A673 (cell line): ENCODE results near the gene PRAMEF15. TPM values are rescaled to one million over a fixed set of nuclear protein-coding genes. Genes with fewer than 3 reads are reported as not detected.
"Not testable (repeated sequence)": the region's sequence is repeated elsewhere in the genome, so short reads cannot be mapped to it uniquely, and the experiment has no call there.

Source experiments
- BruUV-seq: library from RNA; stranded (reverse); fragments of 400-500 nt; replicated peaks from 2 replicates; lab custom pipeline; 2021; lab: Mats Ljungman, UMichigan
- CTCF ChIA-PET: fragments of 300-600 bp; sonication (Branson Sonifier 250); formaldehyde crosslinking; loops from one replicate; lab custom pipeline; 2022; ENCODE audit warnings: antibody characterized with exemption; lab: Charles Lee
- POLR2A ChIA-PET: fragments of 300-600 bp; sonication (Branson Sonifier 250); formaldehyde crosslinking; loops from one replicate; lab custom pipeline; 2022; ENCODE audit warnings: antibody characterized with exemption; ENCODE audit not compliant: low non-redundant PET; lab: Charles Lee
- DNase-seq: peaks from one replicate; pipeline ENCODE4 v3.0.0-alpha.2; 2015; ENCODE audit warnings: low spot score
- H3K27ac ChIP-seq: fragments of 200-600 bp; sonication (generic); 2 replicates; pipeline ENCODE4 v1.5.1; 2016; ENCODE audit warnings: mixed run types, low read depth, mild to moderate bottlenecking, mixed read lengths, antibody characterized with exemption, low read length; ENCODE audit not compliant: poor library complexity, severe bottlenecking
- H3K27me3 ChIP-seq: fragments of 200-600 bp; sonication (generic); replicated peaks from 2 replicates; pipeline ENCODE4 v1.6.1; 2017; ENCODE audit warnings: mixed run types, low read depth, mild to moderate bottlenecking, mixed read lengths, antibody characterized with exemption, low read length; ENCODE audit not compliant: insufficient read depth, poor library complexity
- H3K36me3 ChIP-seq: fragments of 200-600 bp; sonication (generic); 2 replicates; pipeline ENCODE4 v1.6.1; 2016; ENCODE audit warnings: mixed run types, mild to moderate bottlenecking, mixed read lengths, antibody characterized with exemption, low read length; ENCODE audit not compliant: insufficient read depth, poor library complexity, severe bottlenecking
- H3K4me1 ChIP-seq: fragments of 200-600 bp; sonication (generic); 2 replicates; pipeline ENCODE4 v1.6.1; 2017; ENCODE audit warnings: mixed run types, mild to moderate bottlenecking, mixed read lengths, antibody characterized with exemption, low read length; ENCODE audit not compliant: insufficient read depth, poor library complexity, severe bottlenecking
- H3K4me3 ChIP-seq: fragments of 200-600 bp; sonication (generic); 2 replicates; pipeline ENCODE4 v1.5.1; 2016; ENCODE audit warnings: low read depth, mixed run types, mild to moderate bottlenecking, mixed read lengths, low read length; ENCODE audit not compliant: poor library complexity, severe bottlenecking
- H3K9me3 ChIP-seq: fragments of 200-600 bp; sonication (generic); 2 replicates; pipeline ENCODE4 v1.6.1; 2016; ENCODE audit warnings: mixed run types, low read depth, mild to moderate bottlenecking, mixed read lengths, antibody characterized with exemption, low read length; ENCODE audit not compliant: poor library complexity, severe bottlenecking
- intact Hi-C: fragments of 100-400 bp; cut with micrococcal nuclease; formaldehyde crosslinking; loops from one replicate; pipeline ENCODE4 v1.10.0; 2022; ENCODE audit not compliant: unreplicated experiment
- total RNA-seq: library from RNA; stranded (reverse); gene quantifications from 2 replicates; pipeline ENCODE4 v1.2.3, GENCODE V29; 2021

PRAMEF15 gene
- total RNA-seq, 1 experiment from 2014 or later = not detected

DNA sequence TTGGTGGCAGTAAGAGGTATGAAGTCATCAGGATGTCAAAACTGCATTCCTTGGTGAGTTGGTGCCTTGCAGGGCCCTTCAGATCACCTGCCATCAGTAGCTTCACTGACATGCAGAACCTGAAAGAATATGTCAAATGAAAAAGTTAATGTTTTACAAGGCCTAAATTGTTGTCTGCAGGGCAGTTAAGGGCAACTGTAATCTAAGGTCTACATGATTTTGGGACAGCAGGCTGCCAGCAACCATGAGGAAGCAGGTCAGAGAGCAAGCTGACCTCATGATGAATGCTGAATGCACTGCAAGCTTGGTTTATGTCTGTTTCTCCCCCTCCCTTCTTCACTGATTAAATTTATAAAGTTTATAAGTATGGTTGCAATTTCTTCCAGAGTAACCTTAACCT is 13.2 kb upstream of the PRAMEF15 start:
- POLR2A ChIA-PET, CTCF ChIA-PET, H3K27ac ChIP-seq: not testable (repeated sequence)

DNA sequence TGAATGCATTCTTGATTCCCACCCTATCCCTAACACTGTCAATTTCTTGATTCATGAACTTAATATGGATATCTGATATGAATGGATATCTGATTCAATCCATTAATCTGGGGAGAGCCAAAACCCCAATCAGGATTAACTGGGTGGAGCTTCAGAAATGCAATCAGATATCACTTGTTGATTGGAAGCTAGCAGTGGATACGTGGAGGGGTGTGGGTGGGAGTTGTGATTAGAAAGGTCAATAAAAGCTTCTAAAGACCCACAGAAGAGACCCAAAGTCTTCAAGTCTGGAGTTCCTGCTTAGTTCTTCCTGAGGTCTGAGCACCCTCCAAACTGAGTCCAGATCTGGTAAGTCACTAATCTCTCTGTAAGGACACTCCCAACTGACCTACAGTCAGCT is 12.1 kb upstream of the PRAMEF15 start, which contains the start of gene PRAMEF33:
Gene PRAMEF33, plus strand, starts transcription at position 301 of the 400 bp plus-strand sequence. CDS start 2,416 bp downstream, outside the sequence.
- H3K27ac ChIP-seq, H3K4me1 ChIP-seq, H3K27me3 ChIP-seq, intact Hi-C loops, H3K4me3 ChIP-seq, H3K9me3 ChIP-seq, POLR2A ChIA-PET, BruUV-seq, H3K36me3 ChIP-seq, CTCF ChIA-PET, DNase-seq: not testable (repeated sequence)

More for the DNA sequence above, 13.2 kb upstream of the PRAMEF15 start:
- H3K27me3 ChIP-seq, intact Hi-C loops, H3K9me3 ChIP-seq, BruUV-seq, H3K36me3 ChIP-seq, DNase-seq, H3K4me1 ChIP-seq, H3K4me3 ChIP-seq: not testable (repeated sequence)

DNA sequence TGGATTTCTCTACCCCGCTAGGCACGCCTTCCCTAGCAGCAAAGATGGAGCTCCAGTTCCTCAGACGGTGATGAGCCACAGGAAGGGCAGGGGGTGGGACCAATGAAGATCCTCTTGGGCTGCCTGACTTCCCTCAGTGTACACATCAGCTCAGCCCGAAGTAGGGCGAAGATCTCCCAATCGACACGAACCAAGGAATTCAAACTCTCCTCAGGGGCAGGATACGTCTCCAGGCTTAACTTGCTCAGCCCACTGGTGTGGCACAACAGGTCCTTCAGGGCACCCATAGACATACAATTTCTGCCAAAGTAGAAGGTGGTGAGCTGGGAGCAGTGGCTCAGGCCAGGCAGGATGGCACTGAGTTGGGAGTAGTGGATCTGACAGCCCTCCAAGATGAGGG is 27.1 kb downstream of the PRAMEF15 start:
- H3K27me3 ChIP-seq, H3K4me1 ChIP-seq, CTCF ChIA-PET, intact Hi-C loops, POLR2A ChIA-PET, BruUV-seq, H3K4me3 ChIP-seq, H3K27ac ChIP-seq, H3K9me3 ChIP-seq, DNase-seq, H3K36me3 ChIP-seq: not testable (repeated sequence)

DNA sequence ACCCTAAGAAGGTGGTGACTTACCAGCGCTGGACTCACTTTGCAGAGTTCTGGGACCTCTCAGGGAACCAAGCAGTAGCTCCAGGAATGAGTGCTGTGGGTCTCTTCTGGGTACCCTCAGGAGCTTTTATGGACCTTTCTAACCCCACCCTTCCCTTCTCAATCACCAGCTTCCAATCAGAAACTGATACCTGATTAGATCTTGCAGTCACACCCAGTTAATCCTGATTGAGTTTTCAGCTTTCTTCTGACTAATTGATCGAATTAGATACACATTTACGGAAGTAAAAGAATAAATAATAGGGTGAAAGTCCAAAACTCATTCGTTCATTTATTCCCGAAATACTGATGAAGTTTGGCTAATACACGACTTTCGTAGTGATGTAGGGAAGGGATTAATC is 31.7 kb downstream of the PRAMEF15 start, which contains the start of gene PRAMEF14:
Gene PRAMEF14, minus strand, starts transcription at position 101 of the 400 bp plus-strand sequence. CDS start 1,820 bp downstream, outside the sequence.
- POLR2A ChIA-PET, BruUV-seq, H3K27me3 ChIP-seq: not testable (repeated sequence)

DNA sequence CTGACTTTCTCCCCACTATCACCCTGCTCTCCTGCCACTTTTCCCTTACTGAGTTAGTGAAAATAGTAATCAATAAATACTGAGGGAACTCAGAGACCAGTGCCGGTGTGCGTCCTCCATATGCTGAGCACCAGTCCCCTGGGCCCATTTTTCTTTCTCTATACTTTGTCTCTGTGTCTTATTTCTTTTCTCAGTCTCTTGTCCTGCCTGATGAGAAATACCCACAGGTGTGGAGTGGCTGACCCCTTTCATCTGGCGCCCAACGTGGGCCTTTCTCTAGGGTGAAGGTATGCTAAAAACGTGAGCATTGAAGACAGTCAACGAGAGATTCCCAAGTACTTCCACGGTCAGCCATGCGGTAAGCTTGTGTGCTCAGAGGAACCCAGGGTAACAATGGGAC is 38.1 kb downstream of the PRAMEF15 start:
- CTCF ChIA-PET, DNase-seq, H3K36me3 ChIP-seq, POLR2A ChIA-PET, H3K27ac ChIP-seq, H3K9me3 ChIP-seq, H3K4me1 ChIP-seq, H3K27me3 ChIP-seq, BruUV-seq, H3K4me3 ChIP-seq, intact Hi-C loops: not testable (repeated sequence)

More for the DNA sequence above, 31.7 kb downstream of the PRAMEF15 start, which contains the start of gene PRAMEF14:
- DNase-seq, H3K9me3 ChIP-seq, intact Hi-C loops, H3K4me1 ChIP-seq, H3K36me3 ChIP-seq, CTCF ChIA-PET, H3K27ac ChIP-seq, H3K4me3 ChIP-seq: not testable (repeated sequence)

DNA sequence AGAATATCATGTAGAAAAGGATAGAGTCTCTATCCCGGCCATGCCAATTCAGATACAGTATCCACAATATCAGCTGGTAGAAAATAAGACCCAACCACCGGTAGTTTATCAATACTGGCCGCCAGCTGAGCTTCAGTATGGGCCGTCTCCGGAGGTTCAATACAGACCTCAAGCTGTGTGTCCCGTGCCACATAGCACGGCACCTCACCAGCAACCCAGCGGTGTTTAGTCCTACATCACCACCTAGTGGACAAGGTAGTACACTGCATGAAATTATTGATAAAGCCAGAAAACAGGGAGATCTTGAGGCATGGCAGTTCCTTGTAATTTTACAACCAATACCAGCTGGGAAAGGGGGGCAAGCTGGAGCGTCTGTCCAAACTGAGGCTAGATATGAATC is 39.1 kb downstream of the PRAMEF15 start:
- H3K9me3 ChIP-seq, H3K27ac ChIP-seq, H3K4me3 ChIP-seq, DNase-seq, H3K27me3 ChIP-seq, POLR2A ChIA-PET, H3K4me1 ChIP-seq, H3K36me3 ChIP-seq, intact Hi-C loops, BruUV-seq, CTCF ChIA-PET: not testable (repeated sequence)

DNA sequence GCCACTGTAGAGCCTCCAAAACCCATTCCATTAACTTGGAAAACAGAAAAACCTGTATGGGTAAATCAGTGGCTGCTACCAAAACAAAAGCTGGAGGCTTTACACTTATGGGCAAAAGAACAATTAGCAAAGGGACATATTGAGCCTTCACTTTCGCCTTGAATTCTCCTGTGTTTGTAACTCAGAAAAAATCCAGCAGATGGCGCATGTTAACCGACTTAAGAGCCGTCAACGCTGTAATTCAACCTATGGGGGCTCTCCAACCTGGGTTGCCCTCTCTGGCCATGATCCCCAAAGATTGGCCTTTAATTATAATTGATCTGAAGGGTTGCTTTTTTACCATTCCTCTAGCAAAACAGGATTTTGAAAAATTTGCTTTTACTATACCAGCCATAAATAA is 41.4 kb downstream of the PRAMEF15 start:
- POLR2A ChIA-PET, intact Hi-C loops, H3K36me3 ChIP-seq, CTCF ChIA-PET, H3K9me3 ChIP-seq, H3K4me3 ChIP-seq, BruUV-seq, H3K27ac ChIP-seq, H3K4me1 ChIP-seq, H3K27me3 ChIP-seq: not testable (repeated sequence)
- DNase-seq = peak; percentile 59

DNA sequence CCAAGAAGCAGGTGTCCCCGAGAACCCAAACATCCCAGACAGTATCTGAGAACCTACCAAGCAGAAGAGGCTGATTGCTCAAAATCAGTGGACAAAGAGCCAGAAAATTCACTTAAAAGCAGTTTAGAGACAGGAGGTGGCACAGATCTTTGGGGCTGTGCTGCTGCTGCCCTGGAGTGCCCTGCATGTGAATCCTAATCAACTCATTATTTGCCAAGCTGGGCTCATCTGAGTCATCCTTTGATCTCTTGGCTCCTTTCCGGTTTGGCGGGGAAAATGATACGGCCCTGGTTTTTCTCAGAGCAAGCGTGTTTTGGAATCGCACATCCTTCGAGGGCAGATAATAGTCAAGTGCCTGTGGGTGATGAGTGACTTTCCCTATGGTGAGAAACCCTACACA is 47.0 kb downstream of the PRAMEF15 start:
- H3K27ac ChIP-seq, H3K4me3 ChIP-seq, H3K36me3 ChIP-seq, BruUV-seq, DNase-seq, POLR2A ChIA-PET, H3K9me3 ChIP-seq, CTCF ChIA-PET, intact Hi-C loops, H3K27me3 ChIP-seq, H3K4me1 ChIP-seq: not testable (repeated sequence)
